ENCODE results near the gene C22orf31.

- TF ChIP-seq CTCF (IDR thresholded peaks at IDR 0.05; ENCODE audit: low read depth, low read length, poor library complexity, severe bottlenecking): no peak
- TF ChIP-seq EZH2phosphoT487 (IDR thresholded peaks at IDR 0.05; ENCODE audit: borderline replicate concordance, low read length): no peak
Measured at GRCh38 chr22:29012101-29012433, 49.6 kb downstream of the C22orf31 start.

Measured in DOHH2 (cell line).